Activated gamma-delta T cell treated with Interleukin-2 at 50 U/mL for 16 hours (primary cell): ENCODE measurements around the gene ST8SIA5.
"Not testable (repeated sequence)": the region's sequence is repeated elsewhere in the genome, so short reads cannot be mapped to it uniquely, and the experiment has no call there.

Experiments used
- DNase-seq: peaks from one replicate; pipeline ENCODE4 v3.0.0-alpha.2; 2020

Gene ST8SIA5, protein sequence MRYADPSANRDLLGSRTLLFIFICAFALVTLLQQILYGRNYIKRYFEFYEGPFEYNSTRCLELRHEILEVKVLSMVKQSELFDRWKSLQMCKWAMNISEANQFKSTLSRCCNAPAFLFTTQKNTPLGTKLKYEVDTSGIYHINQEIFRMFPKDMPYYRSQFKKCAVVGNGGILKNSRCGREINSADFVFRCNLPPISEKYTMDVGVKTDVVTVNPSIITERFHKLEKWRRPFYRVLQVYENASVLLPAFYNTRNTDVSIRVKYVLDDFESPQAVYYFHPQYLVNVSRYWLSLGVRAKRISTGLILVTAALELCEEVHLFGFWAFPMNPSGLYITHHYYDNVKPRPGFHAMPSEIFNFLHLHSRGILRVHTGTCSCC

DNA sequence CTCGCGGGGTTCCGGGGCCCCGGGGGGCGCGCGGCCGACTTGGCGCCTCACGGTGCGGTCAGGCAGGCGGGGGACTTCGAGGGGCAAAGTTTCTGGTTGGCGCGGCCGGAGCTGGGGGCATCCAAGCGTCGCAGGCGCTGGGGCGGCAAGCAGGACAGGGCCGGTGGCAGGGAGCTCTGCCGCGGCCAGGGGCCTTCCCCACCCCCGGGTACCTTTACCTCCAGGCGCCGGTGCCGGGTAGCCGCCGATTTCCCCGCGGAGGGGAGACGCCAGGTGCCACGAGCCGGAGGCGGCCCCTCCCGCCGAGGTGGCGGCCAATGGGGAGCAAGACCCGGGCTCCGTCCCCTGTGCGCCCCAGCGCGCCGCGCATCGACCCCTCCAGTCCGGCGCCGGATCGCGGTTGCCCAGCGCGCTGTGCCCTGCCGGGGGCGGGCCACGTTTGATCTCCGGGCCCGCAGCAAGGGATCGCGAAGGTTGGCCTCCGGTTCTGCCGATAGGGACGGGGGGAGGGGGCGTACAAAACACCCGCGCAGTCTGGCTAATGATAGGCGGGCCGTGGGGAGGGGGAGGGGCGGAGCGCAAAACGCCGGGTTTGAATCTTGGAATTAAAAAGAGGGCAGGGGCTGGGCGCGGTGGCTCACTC lies at the start of gene ST8SIA5:
TSS of gene ST8SIA5 (minus strand) at position 495 of the 643 bp plus-strand sequence. CDS start 545 bp downstream, outside the sequence.
- DNase-seq = no peak

DNA sequence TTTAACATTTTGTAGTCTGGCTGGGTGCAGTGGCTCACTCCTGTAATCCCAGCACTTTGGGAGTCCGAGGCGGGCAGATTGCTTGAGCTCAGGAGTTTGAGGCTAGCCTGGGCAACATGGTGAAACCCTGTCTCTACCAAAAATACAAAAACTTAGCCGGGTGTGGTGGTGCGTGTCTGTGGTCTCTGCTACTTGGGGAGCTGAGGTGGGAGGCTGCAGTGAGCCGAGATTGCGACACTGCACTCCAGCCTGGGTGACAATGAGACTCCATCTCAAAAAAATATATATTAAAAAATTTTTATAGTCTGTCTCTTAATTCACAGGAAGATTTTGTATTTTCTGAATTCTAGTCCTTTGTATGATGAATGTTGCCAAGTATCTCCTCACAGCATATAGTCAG lies 39.1 kb upstream of the ST8SIA5 start:
- DNase-seq = not testable (repeated sequence)

DNA sequence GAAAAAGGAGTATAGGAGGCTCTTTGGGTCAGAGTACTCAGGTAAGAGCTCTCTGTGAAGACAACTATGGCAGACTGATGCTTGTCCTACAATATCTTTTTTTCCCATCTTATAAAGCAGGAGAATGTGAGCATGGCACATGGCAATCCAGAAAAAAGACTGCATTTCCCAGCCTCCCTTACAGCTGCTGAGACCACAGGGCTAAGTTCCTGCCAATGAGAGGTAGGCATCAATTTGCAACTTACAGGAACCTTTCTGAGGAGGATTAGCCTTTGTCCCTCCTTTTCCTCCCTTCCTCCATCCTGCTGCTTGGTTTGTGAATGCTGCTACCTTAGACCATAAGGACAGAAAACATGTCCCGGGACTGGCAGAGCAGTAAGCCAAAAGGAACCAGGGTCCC lies 37.8 kb upstream of the ST8SIA5 start:
- DNase-seq = no peak

DNA sequence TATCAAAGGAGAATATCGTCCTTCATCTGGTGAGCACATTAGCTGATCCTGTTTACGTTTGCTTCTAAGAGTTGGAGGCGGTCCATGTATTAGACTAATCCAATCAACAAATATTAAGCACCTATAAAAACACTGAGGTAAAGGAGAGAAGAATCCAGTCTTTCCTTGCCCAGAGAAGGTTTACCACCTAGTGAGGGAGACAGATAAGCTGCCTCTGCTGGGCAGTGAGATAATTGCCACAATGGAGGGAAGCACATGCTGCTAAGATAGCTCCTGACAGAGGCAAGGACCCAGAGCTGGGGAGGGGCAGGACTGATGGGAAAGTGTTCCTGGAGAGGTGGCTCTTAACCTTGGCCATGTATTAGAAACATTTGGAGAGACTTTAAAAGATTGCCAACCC lies 36.7 kb upstream of the ST8SIA5 start:
- no peak for DNase-seq

DNA sequence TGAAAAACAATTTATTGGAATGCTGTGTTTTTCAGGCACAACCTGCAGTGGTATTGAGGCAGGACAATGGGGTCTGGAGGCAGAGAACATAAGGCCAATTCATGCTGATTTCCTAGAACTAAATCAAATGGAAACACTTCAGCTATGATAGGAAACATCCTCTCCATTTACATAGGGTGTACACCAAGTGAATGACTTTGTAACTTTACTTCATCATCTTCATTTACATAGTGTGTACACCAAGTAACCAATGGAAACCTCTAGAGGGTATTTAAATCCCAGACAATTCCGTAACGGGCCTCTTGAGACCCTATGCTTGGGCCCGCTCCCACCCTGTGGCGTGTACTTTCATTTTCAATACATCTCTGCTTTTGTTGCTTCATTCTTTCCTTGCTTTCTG lies 32.2 kb upstream of the ST8SIA5 start:
- no peak for DNase-seq

DNA sequence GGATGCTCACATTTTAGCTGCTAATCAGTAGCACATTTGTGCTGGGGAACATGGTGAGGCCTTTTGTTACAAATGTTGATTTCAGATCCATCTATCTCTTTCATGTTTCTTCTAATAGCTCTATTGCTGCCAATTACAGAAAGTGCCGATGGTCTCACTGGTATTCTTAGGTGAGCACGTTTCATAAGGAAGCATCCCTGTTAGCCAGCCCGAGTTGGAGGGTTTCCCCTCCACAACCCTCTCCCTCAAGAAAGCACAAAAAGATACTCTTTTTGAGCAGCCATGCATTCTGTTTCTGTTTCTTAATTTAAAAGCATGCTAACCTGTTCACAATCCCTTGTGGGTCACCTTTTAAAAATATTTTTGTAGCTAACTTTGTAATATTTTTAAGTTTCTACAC lies 30.8 kb upstream of the ST8SIA5 start:
- DNase-seq = no peak

DNA sequence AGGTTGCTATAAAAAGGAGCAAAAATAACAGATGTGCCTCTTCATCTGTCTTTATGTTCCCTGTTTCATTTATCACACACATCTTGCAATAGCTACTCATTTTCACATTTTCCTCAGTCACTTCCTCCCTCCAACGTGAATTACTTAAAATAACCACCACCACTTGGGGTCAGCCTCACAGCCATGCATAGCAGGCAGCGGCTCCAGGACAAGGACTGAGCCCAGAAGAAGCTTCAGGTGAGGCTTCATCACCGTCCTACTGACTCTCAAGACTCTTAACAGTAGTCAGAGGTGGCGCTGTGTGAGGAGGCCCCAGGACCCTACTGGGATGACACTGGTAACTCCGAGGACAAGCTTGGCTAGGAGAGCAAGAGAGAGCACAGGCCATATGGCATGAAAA lies 15.5 kb upstream of the ST8SIA5 start:
- no peak for DNase-seq

DNA sequence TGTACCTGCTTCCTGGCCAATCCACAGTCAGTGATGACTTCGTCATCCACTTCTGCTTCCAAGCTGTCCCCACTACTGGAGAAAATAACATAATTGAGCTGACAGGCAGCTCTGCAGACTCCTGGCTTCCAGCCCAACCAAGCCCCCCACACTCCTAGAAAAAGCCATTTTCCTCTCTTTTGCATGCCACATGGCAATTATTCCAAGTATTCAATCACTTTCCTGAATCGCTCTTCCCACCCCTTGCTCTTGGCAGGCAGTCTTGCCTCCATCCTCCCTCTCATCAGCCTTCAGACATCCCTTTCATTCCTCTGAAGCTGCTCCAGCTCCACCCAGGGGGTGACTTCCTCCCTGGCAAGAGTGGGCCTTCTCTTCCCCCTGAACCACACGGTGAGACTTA lies 14.3 kb upstream of the ST8SIA5 start:
- DNase-seq = no peak

DNA sequence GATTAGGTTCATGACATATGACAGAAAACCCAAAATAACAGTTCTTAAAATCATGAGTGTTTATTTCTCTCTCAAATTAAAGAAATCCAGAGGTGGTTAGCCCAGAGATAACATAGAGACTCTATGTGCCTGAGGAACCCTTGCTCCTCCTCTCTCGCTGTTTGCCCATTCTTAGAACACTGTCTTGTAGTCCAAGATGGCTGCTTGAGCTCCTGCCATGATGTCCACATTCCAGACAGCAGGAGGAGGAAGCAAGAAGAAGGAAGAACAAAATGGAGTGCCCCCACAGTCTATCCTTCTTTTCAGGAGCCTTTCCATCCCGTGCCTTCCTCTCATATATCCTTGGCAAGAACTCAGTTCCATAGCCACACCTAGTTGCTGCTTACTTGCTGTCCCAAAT lies 13.9 kb upstream of the ST8SIA5 start:
- DNase-seq = no peak

DNA sequence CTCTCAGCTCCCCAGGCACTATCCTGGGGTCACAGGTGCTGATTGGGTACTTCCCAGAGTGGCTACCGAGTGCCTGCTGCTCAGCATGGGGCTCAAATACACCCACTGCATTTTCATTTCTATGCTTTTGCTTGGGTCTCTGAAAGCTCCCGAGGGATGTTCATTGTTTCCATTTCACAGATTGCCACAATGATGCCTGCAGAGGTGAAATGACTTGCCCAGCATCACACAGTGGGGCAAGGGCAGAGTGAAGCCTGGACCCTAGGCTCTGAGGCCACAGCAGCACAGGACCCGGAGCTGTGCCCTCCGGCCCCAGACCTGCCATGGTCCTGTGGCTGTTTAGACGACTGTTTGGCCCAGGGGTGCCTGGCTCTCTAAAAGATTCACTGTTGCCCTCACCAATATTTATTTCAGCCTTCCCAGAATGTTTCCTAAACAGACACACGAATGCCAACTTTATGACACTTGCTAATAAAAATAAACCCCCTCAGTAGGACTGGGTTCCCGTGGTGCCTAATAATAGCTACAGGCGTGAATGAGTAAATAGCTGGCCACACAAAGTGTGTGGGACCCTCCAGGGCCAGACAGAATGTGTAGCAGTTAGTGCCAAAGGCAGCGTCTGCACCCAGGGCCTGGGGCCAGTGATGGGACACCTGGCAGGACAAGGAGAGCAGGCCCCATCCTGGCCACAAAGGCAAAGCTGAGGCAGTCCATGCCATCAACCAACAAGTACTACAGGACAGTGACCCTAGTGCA lies 11.5 kb upstream of the ST8SIA5 start:
- DNase-seq = no peak

DNA sequence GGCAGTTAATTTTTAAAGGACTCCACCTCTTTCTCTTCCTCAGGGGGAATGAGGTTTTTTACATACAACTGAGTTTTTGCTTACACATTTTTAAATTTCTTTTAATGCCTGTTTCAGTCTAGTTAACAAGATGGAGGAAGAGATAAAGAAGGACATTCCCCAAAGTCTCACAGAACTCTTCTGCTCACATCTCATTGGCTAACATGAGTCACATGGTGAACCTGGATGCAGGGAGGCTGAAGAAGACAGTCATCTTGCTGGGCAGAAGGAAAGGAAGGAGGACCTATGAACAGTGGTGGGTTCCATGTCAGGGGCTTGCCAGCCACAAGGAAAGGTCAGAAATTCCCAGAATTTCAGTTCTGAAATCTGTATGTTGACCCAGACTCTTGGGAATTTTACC lies 10.4 kb upstream of the ST8SIA5 start:
- no peak for DNase-seq

DNA sequence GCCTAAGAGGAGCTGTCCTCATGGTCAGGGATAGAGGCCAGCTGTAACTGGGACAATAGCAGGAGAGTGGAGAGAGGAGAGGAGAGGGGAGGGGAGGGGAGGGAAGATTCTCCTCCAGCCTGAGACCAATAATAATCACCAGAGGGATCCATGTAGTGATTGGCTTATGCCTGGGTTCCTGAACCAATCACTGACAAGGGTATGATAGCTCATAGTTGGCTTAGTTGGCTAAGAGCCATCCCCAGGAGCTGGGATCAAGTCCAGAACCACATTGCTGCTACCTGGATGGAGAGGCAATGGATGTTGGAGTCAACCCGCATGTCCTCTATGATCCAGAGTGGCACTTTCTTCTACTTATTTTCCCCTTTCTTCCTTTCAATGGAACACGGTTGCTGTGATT lies 7.7 kb upstream of the ST8SIA5 start:
- DNase-seq = no peak

DNA sequence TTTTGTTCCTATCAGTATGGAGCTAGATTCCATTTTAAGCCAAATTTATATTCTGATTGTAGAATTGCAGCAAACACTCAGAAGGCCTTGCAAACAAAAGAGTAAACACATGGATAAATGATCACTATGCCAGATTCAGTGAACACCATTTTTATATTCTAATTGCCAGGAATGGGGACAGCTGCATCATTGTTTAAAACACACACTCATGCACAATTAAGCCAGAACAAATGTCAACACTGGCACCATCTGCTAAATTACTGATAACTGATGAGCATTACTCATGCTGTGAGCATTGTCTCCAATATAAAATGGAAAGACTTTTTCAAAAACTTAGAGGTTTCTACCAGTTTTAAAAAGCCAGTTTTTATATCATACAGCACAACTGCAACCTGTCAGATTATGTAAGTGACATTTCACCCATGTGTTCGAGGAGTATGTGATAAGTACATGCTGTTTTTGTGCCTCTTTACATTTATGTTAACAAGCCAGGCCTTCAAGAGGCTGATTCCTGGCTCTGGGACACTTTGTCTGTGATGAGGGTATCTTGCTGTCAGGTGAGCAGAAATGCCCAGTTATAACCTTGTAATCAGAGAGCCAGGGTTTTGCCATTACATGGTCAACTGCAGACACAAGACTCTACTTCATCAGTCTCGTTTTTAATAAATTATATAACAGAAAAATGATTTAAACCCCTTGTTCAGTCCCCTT lies 4.4 kb upstream of the ST8SIA5 start:
- DNase-seq = no peak

DNA sequence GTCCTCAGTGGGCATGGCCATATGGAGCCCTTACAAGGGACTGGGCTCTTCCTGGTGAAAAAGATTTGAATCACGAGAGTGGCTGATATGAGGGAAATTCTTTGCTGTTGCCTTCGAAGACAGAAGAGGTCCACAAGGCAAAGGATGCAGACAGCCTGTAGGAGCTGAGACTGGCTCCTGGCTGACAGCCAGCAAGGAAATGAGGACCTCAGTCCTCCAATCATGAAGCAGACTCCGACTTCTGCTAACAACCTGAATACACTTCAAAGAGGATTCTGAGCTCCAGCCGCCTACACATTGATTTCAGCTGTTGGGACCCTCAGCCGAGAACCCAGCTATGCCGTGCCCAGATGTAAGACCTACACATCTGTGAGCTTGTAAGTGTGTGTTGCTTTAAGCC lies 3.0 kb upstream of the ST8SIA5 start:
- DNase-seq = no peak

DNA sequence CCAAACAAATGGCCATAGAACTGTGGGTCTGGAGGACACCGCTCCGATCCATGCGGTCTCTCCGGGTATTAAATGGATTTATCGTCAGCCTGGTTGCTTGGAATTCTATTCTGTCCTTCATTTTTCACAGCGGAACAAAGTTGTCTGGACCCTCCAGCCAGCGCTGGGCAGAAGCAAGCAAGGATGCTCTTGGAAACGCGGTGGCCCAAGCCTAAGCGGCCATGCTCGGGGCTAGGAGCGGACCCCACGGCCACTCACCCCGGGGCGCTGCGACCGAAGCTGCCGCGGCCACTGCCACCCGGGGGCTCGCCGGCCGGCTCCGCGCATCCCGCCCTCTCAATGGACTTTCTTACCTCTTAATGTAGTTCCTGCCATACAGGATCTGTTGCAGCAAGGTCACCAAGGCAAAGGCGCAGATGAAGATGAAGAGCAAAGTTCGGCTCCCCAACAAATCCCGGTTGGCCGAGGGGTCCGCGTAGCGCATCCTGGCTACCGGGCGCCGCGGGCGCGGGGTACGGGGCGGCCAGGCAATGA lies 761 bp downstream of the ST8SIA5 start:
- DNase-seq = no peak

DNA sequence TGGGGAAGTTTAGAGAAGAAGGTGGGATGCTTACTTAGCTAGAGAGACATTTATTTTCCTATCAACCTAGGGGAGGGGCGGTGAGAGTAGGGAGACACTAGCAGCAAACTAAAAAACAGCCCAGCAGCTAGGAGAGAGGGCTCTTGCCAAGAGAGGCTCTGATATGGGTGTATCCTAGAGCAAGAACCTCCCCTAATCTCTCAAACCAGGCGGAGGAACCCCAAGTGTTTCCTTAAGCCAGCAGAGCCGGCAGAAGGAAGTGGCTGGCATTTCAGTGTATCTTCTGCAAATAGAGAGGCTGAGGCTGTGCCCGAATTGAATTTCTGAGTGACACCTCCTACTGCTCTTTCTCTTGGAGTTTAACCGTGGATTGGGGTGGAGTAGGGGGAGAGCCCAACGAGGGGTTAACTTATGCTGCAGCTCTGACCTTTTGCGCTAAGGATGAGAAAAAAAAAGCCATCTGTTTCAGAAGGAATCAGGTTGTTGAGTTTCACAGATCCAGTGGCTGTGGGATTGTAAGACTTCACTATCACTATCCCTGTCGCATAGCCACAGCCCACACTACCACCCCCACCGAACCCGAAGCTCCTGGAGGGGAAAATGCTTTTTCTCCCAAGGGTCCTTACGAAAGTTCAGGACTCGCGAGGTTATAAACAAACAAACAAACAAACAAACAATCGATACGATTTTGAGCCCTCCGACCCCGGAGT lies 1.4 kb downstream of the ST8SIA5 start:
- no peak for DNase-seq

DNA sequence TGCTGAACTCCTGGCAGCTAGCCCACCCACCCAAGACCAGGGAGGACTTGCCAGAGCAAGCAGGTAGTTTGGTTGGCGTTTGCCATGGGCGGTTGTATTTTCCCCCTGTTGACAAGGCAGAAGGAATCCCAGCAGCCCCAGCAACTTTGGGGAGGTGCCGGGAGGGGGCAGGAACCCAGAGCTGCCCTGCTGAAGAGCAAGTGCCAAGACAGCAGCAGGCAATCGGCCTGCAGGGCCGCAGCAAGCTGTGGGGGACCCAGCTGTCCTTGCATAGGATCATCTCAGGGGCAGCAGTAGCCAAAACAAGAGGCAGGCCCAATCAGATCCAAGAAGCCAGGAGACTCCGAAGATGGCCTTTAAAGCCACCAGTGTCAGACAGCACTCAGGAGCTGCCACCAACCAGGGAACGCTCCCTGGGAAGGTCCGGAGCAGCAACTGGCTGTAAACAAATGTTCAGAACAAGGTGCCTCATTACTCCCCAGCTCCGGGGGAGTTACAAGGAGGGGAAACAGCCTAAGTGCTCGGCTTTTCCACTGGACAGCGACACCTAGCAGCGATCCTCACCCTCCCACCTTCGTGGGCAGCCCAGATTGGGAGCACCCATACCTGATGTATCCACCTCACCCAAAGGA lies 2.1 kb downstream of the ST8SIA5 start:
- DNase-seq = no peak

DNA sequence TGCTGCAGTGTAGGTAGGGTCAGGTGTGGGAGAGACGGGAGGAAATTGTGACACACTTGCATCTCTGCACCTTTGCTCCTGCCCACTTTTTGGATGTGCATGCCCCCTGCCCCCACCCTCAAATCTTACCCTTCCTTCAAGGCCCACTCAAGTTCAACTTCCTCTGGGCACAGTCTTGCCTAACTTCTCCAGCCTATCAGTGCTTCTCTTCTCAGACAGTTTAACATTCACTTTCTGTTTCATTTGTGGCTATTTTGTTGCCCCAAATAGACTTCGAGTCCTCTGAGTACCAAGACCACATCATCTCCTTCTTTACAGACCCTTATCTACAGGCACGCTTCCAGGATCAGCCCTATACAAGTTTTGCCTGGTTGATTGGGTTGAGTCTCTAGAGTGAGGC lies 2.7 kb downstream of the ST8SIA5 start:
- no peak for DNase-seq

DNA sequence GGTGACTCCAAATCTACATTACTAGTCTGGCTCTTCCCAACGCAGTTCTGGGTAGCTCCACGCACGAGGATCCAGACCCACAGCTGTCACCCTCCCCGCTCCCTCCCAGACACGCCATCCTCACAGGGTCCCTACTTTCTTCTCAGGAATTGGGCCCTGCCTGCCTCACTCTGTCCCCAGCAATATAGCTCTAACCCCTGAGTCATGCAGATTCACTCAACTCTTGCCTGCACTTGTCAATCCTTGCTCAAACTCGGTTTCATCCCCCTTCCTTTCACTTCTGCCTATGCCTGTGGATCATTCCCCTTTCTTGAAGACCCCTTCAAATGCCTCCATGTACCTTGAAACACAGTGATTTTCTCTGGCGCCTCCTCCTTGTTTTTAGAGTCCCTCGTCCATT lies 5.0 kb downstream of the ST8SIA5 start:
- DNase-seq = no peak

DNA sequence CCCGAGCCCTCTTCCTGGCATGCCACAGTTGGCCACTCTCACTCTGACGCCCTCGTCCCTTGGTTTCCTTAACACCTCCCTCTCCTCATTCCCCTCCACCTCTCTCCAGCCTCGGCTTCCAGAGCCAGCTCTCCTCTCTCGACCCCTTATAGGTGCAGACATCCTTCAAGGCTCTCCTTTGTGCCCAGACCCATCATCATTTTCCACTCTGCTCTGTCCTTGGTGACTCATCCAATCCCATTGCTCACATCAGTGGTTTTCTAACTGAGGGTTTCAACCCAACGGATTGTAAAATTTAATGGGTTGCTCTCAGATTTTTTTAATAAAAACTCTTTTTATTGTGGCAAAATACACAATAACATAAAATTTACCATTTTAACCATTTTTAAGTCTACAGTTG lies 6.2 kb downstream of the ST8SIA5 start:
- no peak for DNase-seq

DNA sequence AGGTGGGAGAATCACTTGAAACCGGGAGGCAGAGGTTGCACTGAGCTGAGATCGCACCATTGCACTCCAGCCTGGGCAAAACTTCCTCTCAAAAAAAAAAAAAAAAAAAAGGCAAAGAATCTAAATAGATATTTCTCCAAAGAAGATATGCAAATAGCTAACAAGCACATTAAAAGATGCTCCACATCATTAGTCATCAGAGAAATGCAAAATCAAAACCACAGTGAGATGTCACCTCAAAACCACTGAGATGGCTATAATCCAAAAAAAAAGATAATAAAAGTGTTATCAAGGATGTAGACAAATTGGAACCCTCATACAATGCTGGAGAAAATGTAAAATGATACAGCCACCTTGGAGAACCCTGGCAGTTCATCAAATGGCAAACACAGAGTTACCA lies 8.4 kb downstream of the ST8SIA5 start:
- no peak for DNase-seq

DNA sequence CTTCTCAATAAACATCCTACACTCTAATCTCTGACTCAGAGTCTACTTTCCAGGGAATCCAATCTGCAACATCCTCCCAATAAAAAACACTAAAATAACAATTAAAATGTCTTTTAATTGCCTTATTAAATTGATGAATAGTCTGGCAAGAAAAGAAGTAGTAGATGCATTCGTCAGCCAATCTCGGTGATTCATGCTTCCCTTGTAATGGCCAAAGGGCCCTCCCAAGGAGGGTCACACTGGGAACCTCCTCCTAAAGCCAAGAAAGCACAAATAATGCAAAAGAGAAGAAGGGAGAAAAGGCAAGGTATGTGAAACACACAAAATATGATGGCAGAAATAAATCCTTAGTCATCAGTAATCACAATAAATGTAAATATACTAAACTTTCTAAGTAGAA lies 16.8 kb downstream of the ST8SIA5 start:
- no peak for DNase-seq
